HPDE6-E6E7 (cell line): ENCODE data around the gene CD9.
A peak's percentile ranks its signal among the peaks of the same experiment; 100 is the strongest.

Experiments
- DNase-seq: peaks from one replicate; pipeline ENCODE4 v3.0.0; 2011; ENCODE audit warnings: missing footprints; ENCODE audit errors: extremely low spot score

Gene CD9

DNA sequence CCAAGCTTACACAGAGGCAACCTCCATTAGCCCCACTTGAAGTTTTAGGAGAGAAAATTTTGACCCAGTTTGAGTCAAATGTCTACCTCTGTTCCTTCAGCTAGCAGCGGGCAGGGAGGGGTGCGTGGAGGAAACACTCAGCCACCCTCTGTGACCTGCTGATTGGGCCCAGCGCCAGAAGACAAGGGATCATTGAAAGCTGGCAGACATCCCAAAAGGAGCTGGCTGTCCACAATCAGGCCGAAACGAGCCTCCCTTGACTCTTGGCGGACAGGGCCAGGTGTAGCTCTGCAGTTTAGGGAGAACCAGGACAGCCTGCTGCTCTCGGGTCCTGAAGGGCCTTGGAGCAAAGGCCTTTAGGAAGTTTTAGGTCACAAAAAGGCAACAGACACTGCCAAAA, 41.3 kb downstream of the CD9 start:
- DNase-seq: no peak

GRCh38 chr12:6249580-6249979, 49.4 kb downstream of the CD9 start:
- DNase-seq: no peak

GRCh38 chr12:6250343-6250742, 50.1 kb downstream of the CD9 start:
- DNase-seq: no peak

GRCh38 chr12:6253278-6253677, 53.1 kb downstream of the CD9 start:
- DNase-seq: no peak

GRCh38 chr12:6254491-6254890, 54.3 kb downstream of the CD9 start:
- DNase-seq: no peak

DNA sequence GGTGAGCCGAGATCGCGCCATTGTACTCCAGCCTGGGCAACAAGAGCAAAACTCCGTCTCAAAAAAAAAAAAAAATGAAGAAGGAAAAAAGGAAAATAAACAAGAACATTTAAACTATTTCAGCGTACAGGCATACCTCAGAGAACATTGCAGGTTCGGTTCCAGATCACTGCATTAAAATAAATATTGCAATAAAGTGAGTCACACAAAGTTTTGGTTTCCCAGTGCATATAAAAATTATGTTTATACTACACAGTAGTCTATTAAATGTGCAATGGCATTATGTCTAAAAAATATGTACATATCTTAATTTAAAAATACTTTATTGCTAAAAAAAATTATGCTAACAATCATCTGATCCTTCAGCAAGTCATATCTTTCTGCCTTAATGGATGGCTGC, 56.8 kb downstream of the CD9 start:
- DNase-seq: no peak

- DNase-seq: no peak
These were observed 62.0 kb downstream of the CD9 start for GRCh38 chr12:6262211-6262610.

- no peak for DNase-seq
These were observed 62.4 kb downstream of the CD9 start for GRCh38 chr12:6262623-6263022.

DNA sequence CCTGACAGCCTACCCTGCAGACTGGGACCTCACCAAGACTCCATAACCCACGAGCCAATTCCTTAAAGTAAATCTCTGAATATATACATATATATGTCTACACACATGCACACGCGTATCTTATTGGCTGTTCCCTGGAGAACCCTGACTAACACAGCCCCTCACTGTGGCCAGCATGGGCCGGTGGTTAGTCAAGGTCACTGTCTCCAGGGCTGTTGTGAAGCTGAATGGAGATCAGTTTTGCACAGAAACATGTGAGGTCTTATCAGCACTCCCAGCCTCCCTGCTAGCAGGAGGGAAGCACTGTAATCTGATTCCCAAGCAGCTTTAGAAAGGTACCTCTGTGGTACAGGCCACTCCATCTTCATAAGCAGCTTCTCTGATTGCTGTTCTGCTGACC, 63.7 kb downstream of the CD9 start:
- no peak for DNase-seq

GRCh38 chr12:6264402-6265037, 64.3 kb downstream of the CD9 start:
- no peak for DNase-seq

DNA sequence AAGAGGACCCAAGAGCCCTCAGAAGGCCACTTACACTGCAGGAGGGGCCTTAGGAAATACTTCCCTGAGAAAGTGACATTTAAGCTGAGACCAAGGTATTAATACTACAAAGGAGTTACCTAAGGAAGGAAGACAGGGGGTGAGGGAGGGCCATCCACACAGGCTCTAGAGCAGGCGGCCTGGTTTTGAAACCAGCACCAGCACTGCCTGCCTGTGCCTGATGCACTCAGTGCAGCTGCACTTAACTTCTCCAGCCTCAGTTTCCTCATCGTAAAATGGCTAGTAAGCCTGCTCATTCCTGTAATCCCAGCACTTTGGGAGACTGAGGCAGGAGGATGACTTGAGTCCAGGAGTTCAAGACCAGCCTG, 64.8 kb downstream of the CD9 start:
- DNase-seq: no peak

DNA sequence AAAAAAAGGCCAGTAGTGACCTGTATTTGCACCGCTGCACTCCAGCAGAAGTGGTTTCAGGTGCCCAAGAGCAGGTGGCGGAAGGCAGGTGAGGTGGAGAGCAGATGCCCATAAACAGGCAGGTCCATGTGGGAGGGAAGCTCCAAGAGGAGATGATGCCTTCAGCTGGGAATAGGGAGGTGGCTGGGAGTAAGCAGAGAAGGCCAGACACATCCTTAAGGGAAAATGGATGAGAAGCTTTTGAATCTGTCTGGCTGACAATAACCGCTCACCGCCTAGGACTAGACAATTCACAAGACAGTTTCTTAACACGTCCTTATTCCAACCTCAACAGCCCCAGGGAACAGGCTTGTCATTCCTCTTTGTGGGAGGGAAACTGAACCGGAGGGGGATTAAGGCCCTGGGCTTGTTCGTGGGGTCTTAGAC, 66.4 kb downstream of the CD9 start:
- no peak for DNase-seq

GRCh38 chr12:6266971-6267721, 66.9 kb downstream of the CD9 start:
- DNase-seq: no peak

DNA sequence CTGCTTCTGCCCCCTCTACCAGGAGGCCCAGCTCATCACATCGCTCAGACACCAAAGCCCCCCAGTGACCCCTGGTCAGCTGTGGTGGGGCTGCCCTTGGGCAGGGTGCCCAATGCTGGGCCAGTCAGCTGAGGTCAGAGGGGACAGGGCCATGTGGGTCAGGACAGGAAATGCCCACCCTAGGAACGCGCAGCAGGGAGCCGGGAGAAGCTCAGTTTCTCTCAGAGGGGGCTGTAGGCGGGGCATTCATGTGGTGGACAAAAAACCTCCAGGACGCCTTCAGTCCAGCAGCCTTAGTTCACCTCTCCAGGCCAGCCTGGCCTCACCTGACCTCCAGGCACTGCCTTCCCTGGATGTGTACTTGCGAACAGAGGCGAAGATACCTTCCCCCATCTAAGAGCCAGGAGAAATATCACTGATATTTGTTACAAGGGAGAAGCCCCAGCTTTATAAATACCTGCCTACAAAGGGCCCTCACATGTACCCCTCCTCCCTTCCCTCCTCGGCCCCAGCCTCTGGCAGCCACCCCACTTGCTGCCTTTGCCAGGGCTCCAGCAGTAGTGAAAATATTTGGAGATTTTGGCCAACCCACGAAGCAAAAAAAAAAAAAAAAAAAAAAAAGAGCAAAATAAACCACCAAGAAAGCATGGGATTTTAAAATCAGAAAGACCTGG, 68.4 kb downstream of the CD9 start:
- DNase-seq: no peak

DNA sequence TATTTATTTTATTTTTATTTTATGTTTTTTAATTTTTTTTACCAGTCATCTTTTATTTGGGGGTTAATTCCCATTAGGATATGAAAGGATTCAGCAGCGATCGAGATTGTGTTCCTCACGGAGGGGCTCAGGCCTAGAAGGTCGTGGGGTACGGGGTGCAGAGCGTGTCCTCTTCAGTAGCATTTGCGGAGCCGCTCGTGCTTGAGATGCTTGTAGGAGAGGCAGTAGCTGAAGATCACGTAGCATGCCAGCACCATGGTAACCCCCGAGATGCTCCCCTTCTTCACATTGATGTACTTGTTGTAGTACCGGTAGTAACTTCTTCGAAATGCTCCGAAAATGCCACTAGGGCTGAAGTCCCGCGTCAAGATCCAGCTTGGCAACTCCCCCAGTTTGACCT, 69.8 kb downstream of the CD9 start:
- DNase-seq: no peak

DNA sequence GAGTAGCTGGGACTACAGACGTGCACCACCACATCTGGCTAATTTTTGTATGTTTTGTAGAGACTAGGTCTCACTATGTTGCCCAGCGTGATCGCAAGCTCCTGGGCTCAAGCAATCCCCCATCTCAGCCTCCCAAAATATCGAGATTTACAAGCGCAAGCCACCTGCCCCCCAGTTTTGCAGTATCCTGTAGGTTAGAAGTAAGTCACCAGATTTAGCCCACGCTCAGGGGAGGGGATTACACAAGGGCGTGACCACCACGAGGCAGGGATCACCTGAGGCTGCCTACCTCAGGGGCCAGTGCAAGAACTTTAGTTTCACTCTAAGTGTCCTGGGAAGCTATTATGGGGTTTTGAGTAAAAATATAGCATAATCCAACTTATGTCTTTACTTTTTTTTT, 71.1 kb downstream of the CD9 start:
- no peak for DNase-seq

DNA sequence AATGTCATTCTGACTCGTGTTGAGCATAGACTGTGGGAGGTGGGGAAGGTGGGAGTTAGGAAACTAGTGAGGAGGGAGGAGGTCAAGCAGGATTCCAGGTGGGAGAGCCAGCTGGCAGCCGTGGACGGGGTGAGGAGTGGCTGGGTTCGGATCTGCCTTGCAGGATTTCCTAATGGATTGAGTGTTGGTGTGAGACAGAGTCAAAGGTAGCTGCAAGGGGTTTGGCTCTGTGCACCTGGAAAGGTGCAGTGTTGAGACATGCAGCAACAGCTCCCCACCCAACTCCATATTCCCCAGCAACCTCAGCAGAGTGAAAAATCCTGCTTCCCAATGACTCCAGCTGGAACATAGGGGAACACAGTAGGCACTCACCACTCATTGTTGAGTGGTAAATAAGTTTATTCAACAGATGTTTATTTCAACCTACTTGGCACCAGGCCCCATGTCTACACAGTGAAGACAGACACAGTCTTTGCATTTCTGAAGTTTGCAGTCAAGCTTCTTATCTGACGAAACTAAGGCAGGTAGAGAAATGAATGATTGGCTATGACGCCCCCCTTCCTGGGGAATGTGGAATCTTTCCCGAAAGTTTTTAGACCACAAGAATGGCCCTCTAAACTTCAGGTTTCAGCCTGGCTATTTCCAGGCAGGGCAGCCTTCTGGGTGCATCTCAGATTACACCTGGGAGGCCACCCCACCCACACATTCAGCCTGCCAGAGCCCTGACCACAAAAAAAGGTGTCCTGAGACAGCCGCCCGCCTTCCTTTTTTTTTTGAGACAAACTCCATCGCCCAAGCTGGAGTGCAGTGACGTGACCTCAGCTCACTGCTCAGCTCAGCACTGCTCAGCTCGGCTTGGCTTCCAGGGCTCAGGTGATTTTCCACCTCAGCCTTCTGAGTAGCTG, 72.4 kb downstream of the CD9 start:
- DNase-seq: peak; percentile 90

DNA sequence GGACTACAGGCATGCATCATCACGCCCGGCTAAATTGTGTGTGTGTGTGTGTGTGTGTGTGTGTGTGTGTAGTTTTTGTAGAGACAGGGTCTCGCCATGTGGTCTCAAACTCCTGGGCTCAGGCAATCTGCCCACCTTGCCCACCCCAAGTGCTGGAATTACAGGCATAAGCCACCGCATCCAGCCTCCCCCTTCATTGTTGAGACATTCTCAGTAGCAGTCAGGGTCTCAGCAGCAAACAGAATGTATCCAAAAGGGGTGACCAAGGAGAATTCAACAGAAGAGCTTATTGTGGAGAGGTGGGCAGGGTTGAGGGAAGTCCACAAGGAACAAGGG, 73.0 kb downstream of the CD9 start:
- DNase-seq: no peak

GRCh38 chr12:6273541-6274230, 73.5 kb downstream of the CD9 start:
- no peak for DNase-seq

DNA sequence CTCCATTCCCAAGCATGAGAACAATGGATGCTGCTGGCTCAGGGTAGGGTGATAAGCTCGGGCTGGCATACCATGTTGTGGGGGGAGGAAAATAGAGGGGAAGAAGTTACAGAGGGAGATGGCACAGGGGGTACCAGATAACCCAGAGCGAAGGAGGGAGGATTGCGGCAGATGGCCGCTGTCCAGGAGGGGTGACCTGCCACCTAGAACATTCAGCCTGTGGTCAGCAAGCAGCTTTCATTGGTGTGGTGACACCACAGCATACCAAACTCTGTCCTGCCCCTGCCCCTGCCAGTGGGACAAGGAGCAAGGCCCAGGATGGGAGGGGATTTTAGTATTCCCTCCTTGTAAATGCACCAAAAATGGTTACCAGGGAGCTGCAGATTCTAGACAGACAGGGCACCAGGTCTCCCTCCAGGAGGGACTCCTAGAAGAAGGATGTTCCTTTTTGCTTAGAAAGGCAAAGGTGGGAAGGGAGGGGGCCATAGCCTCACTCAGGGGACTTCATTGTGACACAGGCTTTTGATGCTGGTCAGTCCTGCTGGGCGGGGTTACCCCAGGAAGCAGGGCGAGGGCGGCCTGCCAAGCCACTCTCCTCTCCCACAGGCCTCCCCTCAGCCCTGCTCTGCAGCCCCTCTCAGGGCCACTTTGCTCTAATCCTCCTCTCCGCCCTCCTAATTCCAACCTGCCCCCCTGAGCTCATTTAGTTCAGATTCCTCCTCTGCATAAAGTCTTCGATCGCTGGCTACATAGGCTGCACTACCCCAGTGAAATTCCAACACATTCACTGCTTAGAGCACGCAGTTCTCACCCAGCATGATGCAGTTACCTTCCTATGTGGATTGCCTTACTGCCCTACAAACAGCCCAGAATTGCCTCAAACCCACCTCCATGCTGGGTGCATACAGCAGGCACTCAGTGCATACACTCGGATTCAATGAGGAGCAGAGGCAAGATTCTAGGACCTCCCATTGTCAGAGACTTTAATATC, 74.3 kb downstream of the CD9 start:
- no peak for DNase-seq
